K562 (cell line): ENCODE measurements around the gene BTBD2. TPM values are rescaled to one million over a fixed set of nuclear protein-coding genes. Genes with fewer than 3 reads are reported as not detected.

Experiments used
- CCAR2 ChIP-seq: fragments of 200-400 bp; formaldehyde crosslinking; IDR thresholded peaks from 2 replicates; pipeline ENCODE4 v1.6.1; 2017; ENCODE audit warnings: mild to moderate bottlenecking, low read depth, low read length
- GABPB2 ChIP-seq: fragments of 250-450 bp; sonication (Bioruptor Pico); conservative IDR thresholded peaks from 2 replicates; pipeline ENCODE4 v1.5.1; 2021; ENCODE audit warnings: mild to moderate bottlenecking
- HDAC2 ChIP-seq: fragments of 450-650 bp; IDR thresholded peaks from 2 replicates; pipeline ENCODE4 v1.6.1; 2016; ENCODE audit warnings: mild to moderate bottlenecking
- HINFP ChIP-seq: fragments of 450-650 bp; conservative IDR thresholded peaks from 2 replicates; pipeline ENCODE4 v1.6.1; 2016; ENCODE audit warnings: missing genetic modification characterization, low read depth, mild to moderate bottlenecking, control low read depth, missing compliant biosample characterization
- HOMEZ ChIP-seq: fragments of 250-450 bp; sonication (Bioruptor Pico); IDR thresholded peaks from 2 replicates; pipeline ENCODE4 v1.4.0; 2020; ENCODE audit warnings: mild to moderate bottlenecking, moderate library complexity
- KLF6 ChIP-seq: fragments of 250-450 bp; sonication (Bioruptor Pico); IDR thresholded peaks from 2 replicates; pipeline ENCODE4 v1.4.0; 2020; ENCODE audit warnings: mild to moderate bottlenecking, moderate library complexity, borderline replicate concordance
- PHF20 ChIP-seq: fragments of 450-650 bp; IDR thresholded peaks from 2 replicates; pipeline ENCODE4 v1.6.1; 2018; ENCODE audit not compliant: partially characterized antibody
- POLR3A ChIP-seq: IDR thresholded peaks from 2 replicates; pipeline ENCODE4 v1.6.1; 2011; ENCODE audit warnings: borderline replicate concordance, mild to moderate bottlenecking, moderate library complexity; ENCODE audit not compliant: insufficient read length, insufficient read depth; ENCODE audit errors: extremely low read depth
- RBFOX2 ChIP-seq: fragments of 200-400 bp; formaldehyde crosslinking; IDR thresholded peaks from 2 replicates; pipeline ENCODE4 v1.6.1; 2017; ENCODE audit warnings: low read depth, mild to moderate bottlenecking, low read length, moderate library complexity
- RFX5 ChIP-seq: IDR thresholded peaks from 2 replicates; pipeline ENCODE4 v1.6.1; 2011; ENCODE audit warnings: low read depth, mild to moderate bottlenecking, improper control_type of control experiment, low read length
- STAG1 ChIP-seq: sonication (generic); formaldehyde crosslinking; IDR thresholded peaks from 2 replicates; pipeline ENCODE4 v1.5.0; 2020; ENCODE audit warnings: missing genetic modification reagents, borderline replicate concordance
- ZNF3 ChIP-seq: fragments of 250-450 bp; sonication (Bioruptor Pico); IDR thresholded peaks from 2 replicates; pipeline ENCODE4 v1.5.0; 2021; ENCODE audit warnings: mild to moderate bottlenecking, moderate library complexity
- polyA plus RNA-seq, 8 experiments: library from polyadenylated mRNA; depleted of rRNA in 4 of 8; stranded (reverse) in 5 of 8; unstranded in 3 of 8; fragments of >200 nt; fragmentation: Nextera tagmentation in 2 of 8; fragmentation: Illumina TruSeq in 1 of 8; extraction: Ambion mirVana in 2 of 8; extraction: Trizol in 1 of 8; gene quantifications; 2 replicates each; pipeline versions ENCODE4 v1.2.1 to v1.2.3, GENCODE V29; 2011 to 2014; ENCODE audit warnings: inconsistent platforms in 1 of 8, missing spikeins in 1 of 8
- total RNA-seq, 7 experiments: library from RNA; depleted of rRNA in 6 of 7; stranded (reverse); fragments of >200 nt in 6 of 7; fragmentation: Illumina TruSeq in 2 of 7; extraction: Trizol in 2 of 7; gene quantifications; 2 replicates each; pipeline versions ENCODE4 v1.2.1 to v1.2.3, GENCODE V29; 2011 to 2021; ENCODE audit warnings: low replicate concordance in 1 of 7
- TF ChIP-seq, protein P1 (sequence below): fragments of 250-450 bp; sonication (Bioruptor Pico); IDR thresholded peaks from 2 replicates; pipeline ENCODE4 v1.4.0; 2020; ENCODE audit warnings: mild to moderate bottlenecking, moderate library complexity
- TF ChIP-seq, protein P2 (sequence below): fragments of 450-650 bp; IDR thresholded peaks from 2 replicates; pipeline ENCODE4 v1.7.1; 2018; ENCODE audit warnings: mild to moderate bottlenecking, low read depth; ENCODE audit not compliant: partially characterized antibody

BTBD2 gene
- total and polyA plus RNA-seq, 9 of the 15 experiments (the other 6 are each of a cell fraction or from before 2014, with no cell fraction given): 0.10 to 15.6 (median 6.9) TPM

- TF ChIP-seq, protein P1, sequence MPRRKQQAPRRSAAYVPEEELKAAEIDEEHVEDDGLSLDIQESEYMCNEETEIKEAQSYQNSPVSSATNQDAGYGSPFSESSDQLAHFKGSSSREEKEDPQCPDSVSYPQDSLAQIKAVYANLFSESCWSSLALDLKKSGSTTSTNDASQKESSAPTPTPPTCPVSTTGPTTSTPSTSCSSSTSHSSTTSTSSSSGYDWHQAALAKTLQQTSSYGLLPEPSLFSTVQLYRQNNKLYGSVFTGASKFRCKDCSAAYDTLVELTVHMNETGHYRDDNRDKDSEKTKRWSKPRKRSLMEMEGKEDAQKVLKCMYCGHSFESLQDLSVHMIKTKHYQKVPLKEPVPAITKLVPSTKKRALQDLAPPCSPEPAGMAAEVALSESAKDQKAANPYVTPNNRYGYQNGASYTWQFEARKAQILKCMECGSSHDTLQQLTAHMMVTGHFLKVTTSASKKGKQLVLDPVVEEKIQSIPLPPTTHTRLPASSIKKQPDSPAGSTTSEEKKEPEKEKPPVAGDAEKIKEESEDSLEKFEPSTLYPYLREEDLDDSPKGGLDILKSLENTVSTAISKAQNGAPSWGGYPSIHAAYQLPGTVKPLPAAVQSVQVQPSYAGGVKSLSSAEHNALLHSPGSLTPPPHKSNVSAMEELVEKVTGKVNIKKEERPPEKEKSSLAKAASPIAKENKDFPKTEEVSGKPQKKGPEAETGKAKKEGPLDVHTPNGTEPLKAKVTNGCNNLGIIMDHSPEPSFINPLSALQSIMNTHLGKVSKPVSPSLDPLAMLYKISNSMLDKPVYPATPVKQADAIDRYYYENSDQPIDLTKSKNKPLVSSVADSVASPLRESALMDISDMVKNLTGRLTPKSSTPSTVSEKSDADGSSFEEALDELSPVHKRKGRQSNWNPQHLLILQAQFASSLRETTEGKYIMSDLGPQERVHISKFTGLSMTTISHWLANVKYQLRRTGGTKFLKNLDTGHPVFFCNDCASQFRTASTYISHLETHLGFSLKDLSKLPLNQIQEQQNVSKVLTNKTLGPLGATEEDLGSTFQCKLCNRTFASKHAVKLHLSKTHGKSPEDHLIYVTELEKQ (CRISPR knock-in tag): no peak
- TF ChIP-seq CCAR2 (no peak), RBFOX2 (peak; percentile 90), HDAC2 (peak; percentile 58; the same call in 1 of the 2 replicates), PHF20 (no peak), HOMEZ (CRISPR knock-in tag) (no peak), HINFP (no peak), RFX5 (no peak), STAG1 (CRISPR knock-in tag) (no peak), GABPB2 (CRISPR knock-in tag) (no peak), KLF6 (CRISPR knock-in tag) (peak; percentile 85; the same call in 1 of the 2 replicates), ZNF3 (no peak), POLR3A (no peak)
- TF ChIP-seq, protein P2, sequence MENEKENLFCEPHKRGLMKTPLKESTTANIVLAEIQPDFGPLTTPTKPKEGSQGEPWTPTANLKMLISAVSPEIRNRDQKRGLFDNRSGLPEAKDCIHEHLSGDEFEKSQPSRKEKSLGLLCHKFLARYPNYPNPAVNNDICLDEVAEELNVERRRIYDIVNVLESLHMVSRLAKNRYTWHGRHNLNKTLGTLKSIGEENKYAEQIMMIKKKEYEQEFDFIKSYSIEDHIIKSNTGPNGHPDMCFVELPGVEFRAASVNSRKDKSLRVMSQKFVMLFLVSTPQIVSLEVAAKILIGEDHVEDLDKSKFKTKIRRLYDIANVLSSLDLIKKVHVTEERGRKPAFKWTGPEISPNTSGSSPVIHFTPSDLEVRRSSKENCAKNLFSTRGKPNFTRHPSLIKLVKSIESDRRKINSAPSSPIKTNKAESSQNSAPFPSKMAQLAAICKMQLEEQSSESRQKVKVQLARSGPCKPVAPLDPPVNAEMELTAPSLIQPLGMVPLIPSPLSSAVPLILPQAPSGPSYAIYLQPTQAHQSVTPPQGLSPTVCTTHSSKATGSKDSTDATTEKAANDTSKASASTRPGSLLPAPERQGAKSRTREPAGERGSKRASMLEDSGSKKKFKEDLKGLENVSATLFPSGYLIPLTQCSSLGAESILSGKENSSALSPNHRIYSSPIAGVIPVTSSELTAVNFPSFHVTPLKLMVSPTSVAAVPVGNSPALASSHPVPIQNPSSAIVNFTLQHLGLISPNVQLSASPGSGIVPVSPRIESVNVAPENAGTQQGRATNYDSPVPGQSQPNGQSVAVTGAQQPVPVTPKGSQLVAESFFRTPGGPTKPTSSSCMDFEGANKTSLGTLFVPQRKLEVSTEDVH: no peak
Observed at GRCh38 chr19:2055931-2056836, 40.7 kb upstream of the BTBD2 start (continued).
